Activated CD4-positive, alpha-beta T cell treated with anti-CD3 and anti-CD28 coated beads, Interleukin-2, amount 50 U/mL, for 24 hours (primary cell): ENCODE results near the gene ATF5.
"Not testable (repeated sequence)": the region's sequence is repeated elsewhere in the genome, so short reads cannot be mapped to it uniquely, and the experiment has no call there.

Experiments used
- DNase-seq, 2 donors: peaks; one replicate each; pipeline ENCODE4 v3.0.0-alpha.2; 2020; ENCODE audit warnings: low read depth in 1 of 2, low spot score in 1 of 2

The ATF5 gene

GRCh38 chr19:49940482-49940791 lies 11.4 kb downstream of the ATF5 start:
- no peak for DNase-seq

GRCh38 chr19:49944567-49944966 lies 15.6 kb downstream of the ATF5 start:
- not testable (repeated sequence) for DNase-seq

GRCh38 chr19:49946415-49946814 lies 17.4 kb downstream of the ATF5 start:
- DNase-seq: no peak

- no peak for DNase-seq
These were observed 21.0 kb downstream of the ATF5 start for GRCh38 chr19:49949742-49950589.

GRCh38 chr19:49950590-49950948 lies 21.6 kb downstream of the ATF5 start:
- DNase-seq: no peak

- no peak for DNase-seq
These were observed 22.0 kb downstream of the ATF5 start for GRCh38 chr19:49950956-49951526.

GRCh38 chr19:49951806-49952478 lies 22.9 kb downstream of the ATF5 start:
- DNase-seq: no peak

GRCh38 chr19:49952479-49952836 lies 23.5 kb downstream of the ATF5 start:
- no peak for DNase-seq

- no peak for DNase-seq
These were observed 23.9 kb downstream of the ATF5 start for GRCh38 chr19:49952906-49953305.

- DNase-seq: no peak
These were observed 24.4 kb downstream of the ATF5 start for GRCh38 chr19:49953416-49953815.

- no peak for DNase-seq
These were observed 25.3 kb downstream of the ATF5 start for GRCh38 chr19:49954092-49954829.

GRCh38 chr19:49954933-49955332 lies 25.9 kb downstream of the ATF5 start:
- DNase-seq: no peak

GRCh38 chr19:49956115-49956495 lies 27.1 kb downstream of the ATF5 start:
- no peak for DNase-seq

GRCh38 chr19:49957262-49957915 lies 28.4 kb downstream of the ATF5 start:
- DNase-seq: no peak

GRCh38 chr19:49958144-49958543 lies 29.1 kb downstream of the ATF5 start:
- DNase-seq: not testable (repeated sequence)

- DNase-seq: not testable (repeated sequence)
These were observed 29.6 kb downstream of the ATF5 start for GRCh38 chr19:49958596-49958995.

GRCh38 chr19:49959892-49960291 lies 30.9 kb downstream of the ATF5 start:
- DNase-seq: not testable (repeated sequence)

GRCh38 chr19:49960980-49961379 lies 32.0 kb downstream of the ATF5 start, which contains the start of gene SIGLEC11:
TSS of gene SIGLEC11 (minus strand) at chr19:49961172. CDS start at chr19:49961081, 91 bp downstream.
- not testable (repeated sequence) for DNase-seq

- no peak for DNase-seq
These were observed 39.4 kb downstream of the ATF5 start for GRCh38 chr19:49968279-49968922.

GRCh38 chr19:49969355-49969754 lies 40.4 kb downstream of the ATF5 start:
- not testable (repeated sequence) for DNase-seq

- DNase-seq: no peak
These were observed 43.0 kb downstream of the ATF5 start for GRCh38 chr19:49971991-49972411.
